Memory B cell (primary cell): ENCODE measurements around the gene ZFP36L1.

Experiments
- ATAC-seq: fragments of 150-1000 bp; cut with Tn5 transposase; 2 replicates; pipeline ENCODE4 v1.10.0; 2021; ENCODE audit warnings: low read depth, mild to moderate bottlenecking, moderate library complexity
- DNase-seq, 2 donors: peaks; one replicate each; pipeline ENCODE4 v3.0.0; 2022; ENCODE audit warnings: low spot score in 2 of 2
- H3K27ac Mint-ChIP-seq: one replicate; pipeline ENCODE4 v1.8.0; 2022; ENCODE audit warnings: mild to moderate bottlenecking, moderate library complexity, mixed read lengths
- H3K27me3 Mint-ChIP-seq: one replicate; pipeline ENCODE4 v1.8.0; 2022; ENCODE audit warnings: mixed read lengths
- H3K36me3 Mint-ChIP-seq: one replicate; pipeline ENCODE4 v1.8.0; 2022; ENCODE audit warnings: mild to moderate bottlenecking, mixed read lengths
- H3K4me1 Mint-ChIP-seq: one replicate; pipeline ENCODE4 v1.8.0; 2022; ENCODE audit warnings: mixed read lengths
- H3K4me3 Mint-ChIP-seq: one replicate; pipeline ENCODE4 v1.8.0; 2022; ENCODE audit warnings: mild to moderate bottlenecking, moderate library complexity, mixed read lengths
- H3K9me3 Mint-ChIP-seq: one replicate; pipeline ENCODE4 v1.8.0; 2022; ENCODE audit warnings: mixed read lengths

The ZFP36L1 gene

DNA sequence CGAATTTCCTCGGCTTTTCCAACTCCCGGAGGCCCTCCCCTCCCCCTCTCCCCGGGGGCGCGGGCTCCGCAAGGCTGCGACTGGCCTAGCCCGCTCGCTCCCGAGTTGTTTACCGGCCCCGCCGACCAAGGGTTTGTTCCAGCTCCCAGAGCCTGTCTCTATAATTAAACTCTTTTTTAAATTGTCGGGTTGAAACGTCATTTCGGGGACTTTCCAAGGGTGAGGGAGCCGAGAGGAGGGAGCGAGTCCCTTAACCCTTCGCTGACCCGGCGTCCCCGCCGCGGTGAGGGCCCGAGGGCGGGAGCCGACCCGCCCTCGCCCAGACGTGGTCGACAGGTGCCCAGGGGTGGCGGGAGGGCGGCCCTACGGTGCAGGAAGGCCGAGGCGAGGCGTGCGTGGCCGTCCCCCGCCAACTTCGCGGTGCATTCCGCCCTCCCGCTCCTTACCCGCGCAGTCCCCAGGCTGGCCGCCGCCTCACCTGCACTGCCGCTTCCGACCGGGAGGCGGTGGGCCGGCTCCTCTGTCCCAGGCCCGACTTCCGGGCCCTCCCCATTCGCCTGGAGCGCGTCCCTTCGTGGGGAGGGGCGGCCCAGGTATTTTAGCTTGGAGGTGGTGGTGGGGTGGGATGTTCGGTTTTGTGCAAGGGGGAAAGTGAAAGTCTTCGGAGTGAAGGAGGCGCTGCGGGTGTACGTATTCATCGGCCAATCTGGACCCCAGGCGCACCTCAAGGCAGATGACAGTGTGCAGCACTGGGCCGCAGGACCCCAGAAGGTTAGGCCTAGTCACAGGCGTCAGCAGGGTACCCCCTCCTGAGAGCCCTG lies 2.9 kb upstream of the ZFP36L1 start:
- Mint-ChIP-seq H3K4me3 (peak overlapping the region; percentile 89), H3K27ac (peak overlapping the region; percentile 100), H3K9me3 (no peaks in the 10 kb centered on the region), H3K4me1 (peaks cover 28% of the 10 kb centered on the region), H3K36me3 (peaks cover 11% of the 10 kb centered on the region), H3K27me3 (no peaks in the 10 kb centered on the region)
- DNase-seq, result peak; percentile 88 to 90
- peak; percentile 65 for ATAC-seq

DNA sequence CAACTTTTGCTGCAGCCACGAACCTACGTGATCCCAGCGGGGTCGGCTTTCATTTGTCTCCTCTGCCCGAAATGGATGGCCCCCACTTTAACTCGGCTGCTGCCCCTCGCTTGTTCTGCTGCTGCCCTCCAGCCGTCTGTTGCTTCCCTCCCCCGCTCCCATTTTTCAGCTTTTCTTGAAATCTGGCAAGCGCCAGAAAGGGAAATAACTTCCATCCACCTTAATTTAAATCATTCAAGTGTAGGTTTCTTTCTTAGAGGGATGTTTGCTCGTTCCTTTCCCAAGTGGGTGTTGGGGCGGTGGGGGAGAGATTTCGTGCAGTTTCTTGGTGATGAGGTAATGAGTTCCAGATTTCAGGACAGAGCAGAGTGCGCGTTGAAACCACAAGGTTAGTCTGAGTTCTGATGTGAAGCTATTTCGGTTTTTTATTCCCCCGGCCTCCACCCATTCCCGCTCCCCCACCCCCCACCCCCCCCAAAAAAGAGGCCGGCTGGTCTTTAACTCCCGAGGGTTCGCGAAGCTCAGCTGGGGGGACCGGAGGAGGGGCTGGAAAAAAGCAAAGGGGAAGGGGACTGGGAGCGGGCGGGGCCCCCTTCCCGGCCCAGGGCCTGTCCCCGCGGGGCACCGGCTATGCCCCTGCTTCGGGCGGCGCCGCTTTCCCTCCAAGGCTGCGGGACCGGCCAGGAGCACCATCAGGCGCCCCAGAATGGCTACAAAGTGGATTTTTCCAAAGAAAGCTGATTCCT lies 2.2 kb upstream of the ZFP36L1 start:
- no peak for ATAC-seq
- Mint-ChIP-seq H3K36me3 (peaks cover 16% of the 10 kb centered on the region), H3K4me1 (peaks cover 29% of the 10 kb centered on the region)

DNA sequence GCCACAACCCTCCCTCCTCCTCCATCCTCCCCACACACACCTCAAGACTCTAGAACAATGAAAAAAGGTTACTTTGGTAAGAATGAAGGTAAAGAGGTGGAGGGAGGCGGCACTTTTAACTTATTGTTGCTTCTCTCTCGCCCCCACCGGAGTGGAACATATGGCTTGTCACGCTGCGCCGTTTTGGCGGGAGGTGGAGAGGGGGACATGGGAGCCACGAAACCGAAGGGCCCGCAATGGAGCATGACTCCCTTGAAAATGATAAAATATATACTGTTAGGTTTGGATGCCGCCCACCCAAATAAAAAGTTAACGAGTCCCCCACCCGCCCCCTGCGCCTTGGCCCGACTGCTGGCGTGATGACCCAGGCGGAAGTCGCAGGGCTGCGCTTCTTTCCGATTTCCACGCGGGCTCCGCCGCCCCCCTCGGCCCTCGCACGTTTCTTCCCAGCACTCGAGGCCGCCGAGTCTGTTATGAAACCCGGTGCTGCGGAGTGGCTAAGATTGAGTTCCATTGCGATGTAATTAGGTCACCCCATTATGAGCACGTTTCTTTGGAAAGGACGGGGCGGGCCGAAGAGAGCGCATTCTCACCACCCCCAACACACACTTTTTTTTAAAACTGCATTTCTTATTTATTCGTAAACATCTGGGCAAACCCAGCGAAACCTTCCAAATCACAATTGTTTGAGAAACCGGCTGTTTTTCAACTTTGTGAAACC lies 1.4 kb upstream of the ZFP36L1 start:
- ATAC-seq (peak; percentile 7), DNase-seq (peak; percentile 77 to 78)
- H3K4me1 Mint-ChIP-seq, result peaks cover 30% of the 10 kb centered on the region
- no peaks in the 10 kb centered on the region for H3K9me3 Mint-ChIP-seq
- peak overlapping the region; percentile 100 for H3K27ac Mint-ChIP-seq
- H3K27me3 Mint-ChIP-seq, result no peaks in the 10 kb centered on the region
- H3K36me3 Mint-ChIP-seq, result peaks cover 23% of the 10 kb centered on the region
- peak overlapping the region; percentile 89 for H3K4me3 Mint-ChIP-seq

More for the DNA sequence above, 2.2 kb upstream of the ZFP36L1 start:
- H3K4me3 Mint-ChIP-seq, result peak overlapping the region; percentile 89
- peak in 1 of 2 donors; percentile 42 for DNase-seq
- no peaks in the 10 kb centered on the region for H3K9me3 Mint-ChIP-seq
- no peaks in the 10 kb centered on the region for H3K27me3 Mint-ChIP-seq
- peak overlapping the region; percentile 100 for H3K27ac Mint-ChIP-seq

DNA sequence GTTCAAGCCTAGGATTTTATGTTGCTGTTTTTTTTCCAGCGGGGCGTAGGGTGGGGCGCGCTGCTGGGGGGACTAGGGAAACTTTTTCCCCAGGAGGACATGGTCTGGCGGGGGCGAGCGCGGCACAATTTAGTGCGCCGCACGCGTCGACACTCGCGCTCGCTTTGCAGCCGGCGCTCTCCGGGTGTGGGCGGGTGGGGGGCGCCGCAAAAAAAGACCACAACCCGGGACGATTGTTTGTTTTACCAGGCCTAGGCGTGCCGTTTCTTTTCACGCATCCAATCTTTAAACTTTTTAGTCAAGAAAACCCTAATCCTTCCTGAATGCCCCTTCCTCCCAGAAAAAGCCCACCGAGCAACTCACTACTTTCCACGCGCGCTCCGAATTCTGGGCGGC lies 865 bp upstream of the ZFP36L1 start:
- H3K9me3 Mint-ChIP-seq, result no peaks in the 10 kb centered on the region
- H3K4me3 Mint-ChIP-seq, result peak overlapping the region; percentile 89
- ATAC-seq (no peak), DNase-seq (no peak)
- H3K36me3 Mint-ChIP-seq, result peaks cover 28% of the 10 kb centered on the region
- H3K27ac Mint-ChIP-seq, result peak overlapping the region; percentile 100
- peaks cover 34% of the 10 kb centered on the region for H3K4me1 Mint-ChIP-seq
- H3K27me3 Mint-ChIP-seq, result no peaks in the 10 kb centered on the region

DNA sequence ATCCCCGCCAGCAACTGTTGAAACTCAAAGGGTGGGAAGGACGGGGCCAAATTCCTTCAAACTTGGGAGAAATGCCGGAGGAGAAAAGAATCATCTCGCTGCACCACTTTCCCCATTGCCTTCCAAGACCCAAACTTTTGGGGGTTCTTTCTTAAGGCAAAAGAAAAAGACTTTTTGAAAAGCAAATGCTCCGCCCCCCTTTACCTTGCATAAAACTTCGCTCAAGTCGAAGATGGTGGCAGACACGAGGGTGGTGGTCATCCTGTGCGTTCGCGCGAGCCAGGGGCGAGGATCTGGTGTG lies 239 bp downstream of the ZFP36L1 start:
- no peaks in the 10 kb centered on the region for H3K27me3 Mint-ChIP-seq
- no peak for DNase-seq
- peak overlapping the region; percentile 89 for H3K4me3 Mint-ChIP-seq
- H3K9me3 Mint-ChIP-seq, result no peaks in the 10 kb centered on the region
- peaks cover 30% of the 10 kb centered on the region for H3K36me3 Mint-ChIP-seq
- peak overlapping the region; percentile 100 for H3K27ac Mint-ChIP-seq
- peaks cover 33% of the 10 kb centered on the region for H3K4me1 Mint-ChIP-seq
- ATAC-seq, result peak; percentile 1

DNA sequence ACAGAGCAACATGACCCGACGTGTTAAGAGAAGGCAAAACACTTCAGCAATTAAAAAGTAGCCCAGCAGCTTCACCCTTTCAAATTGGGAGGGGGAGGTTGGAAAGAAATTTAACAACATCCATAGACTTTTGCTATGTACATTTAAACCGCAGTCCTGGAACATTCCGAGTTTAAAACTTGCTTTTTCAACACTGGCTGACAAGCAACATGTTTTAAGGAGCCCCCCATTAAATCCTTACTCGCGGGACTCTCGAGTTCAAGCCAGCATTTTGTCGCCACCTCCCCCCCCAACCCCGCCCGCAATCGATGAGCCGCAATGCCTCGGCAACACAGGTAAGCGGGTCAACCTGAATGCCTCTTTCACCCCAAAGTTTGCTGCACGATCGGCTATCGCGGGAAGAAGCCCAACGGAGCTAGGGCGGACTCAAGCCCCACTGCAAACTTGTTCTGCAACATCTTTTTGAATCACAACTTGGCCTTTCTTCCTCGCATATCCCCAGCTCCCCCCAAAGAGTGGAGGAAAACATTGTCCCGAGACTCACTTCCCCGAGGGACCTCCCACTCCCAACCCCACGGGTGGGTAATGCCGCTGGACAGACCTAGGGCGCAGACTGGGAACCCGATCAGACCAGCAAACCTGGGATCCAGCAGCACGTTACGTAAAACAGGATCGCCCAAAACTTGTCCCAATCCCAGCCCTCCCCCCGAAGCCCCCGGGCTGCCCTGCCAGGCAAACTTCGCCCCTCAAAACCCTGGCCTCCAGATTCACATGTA lies 777 bp downstream of the ZFP36L1 start:
- DNase-seq, result no peak
- Mint-ChIP-seq H3K27ac (peak overlapping the region; percentile 100), H3K36me3 (peaks cover 31% of the 10 kb centered on the region), H3K9me3 (no peaks in the 10 kb centered on the region), H3K27me3 (no peaks in the 10 kb centered on the region), H3K4me1 (peaks cover 32% of the 10 kb centered on the region), H3K4me3 (peak overlapping the region; percentile 89)
- no peak for ATAC-seq

DNA sequence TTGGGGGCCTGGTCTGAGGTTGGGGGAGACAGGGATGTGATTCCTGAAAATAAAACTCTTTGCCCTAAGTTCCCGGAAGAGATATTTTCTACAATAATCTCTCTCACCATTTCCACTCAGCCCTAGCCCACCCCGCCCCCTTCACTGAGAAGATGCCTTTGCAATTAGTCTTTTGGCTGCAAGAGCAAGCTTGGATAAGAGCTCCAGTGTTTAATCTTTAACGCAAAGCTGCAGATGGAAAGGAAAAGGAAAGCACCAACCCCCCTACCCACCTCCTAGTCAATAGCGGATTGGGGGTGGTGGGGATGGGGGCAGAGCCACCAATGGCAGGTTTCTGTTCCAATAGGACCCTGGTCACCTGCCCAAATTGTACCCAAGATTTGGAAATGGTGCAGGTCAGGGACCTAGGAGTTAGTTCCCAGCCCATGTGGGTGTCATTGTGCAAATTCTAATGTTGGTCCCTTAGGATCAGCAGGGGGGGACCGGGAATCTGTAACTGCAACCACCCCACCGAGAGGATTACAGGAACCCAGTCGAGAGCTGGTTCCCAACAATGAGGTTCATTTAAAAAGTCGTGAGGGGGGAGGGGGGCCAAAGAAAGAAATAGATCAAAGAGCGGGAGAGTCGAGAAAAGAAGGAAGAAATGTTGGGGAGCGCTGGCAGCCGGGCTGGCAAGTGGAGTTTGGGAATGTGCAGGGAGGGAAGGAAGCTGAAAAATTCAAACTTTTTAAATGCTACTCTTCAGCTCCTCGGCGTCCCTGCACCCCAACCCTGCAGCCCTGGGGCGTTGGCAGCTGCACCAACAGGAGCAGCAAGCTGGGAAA lies 1.6 kb downstream of the ZFP36L1 start:
- H3K4me1 Mint-ChIP-seq, result peaks cover 35% of the 10 kb centered on the region

DNA sequence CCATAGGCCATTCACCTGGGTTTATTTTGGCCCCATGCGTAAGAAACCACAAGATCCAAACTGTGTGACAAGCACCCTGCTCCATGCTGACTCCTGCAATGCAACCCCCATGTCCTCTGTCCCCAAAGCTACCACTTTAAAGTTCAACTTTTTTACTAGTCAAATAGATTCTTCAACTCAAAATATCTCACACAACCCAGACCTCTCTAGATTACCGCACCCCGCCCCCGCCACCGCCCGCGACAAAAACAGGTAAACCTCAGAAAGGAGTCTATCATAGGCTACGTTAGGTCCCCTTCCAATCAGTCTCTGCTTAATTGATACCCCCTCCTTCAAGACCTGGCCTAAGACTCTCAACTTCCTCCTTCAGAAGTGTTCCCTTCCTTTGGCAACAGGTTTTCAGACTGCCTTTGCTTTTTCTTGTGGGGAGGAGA lies 2.2 kb downstream of the ZFP36L1 start:
- no peak for DNase-seq
- H3K36me3 Mint-ChIP-seq, result peaks cover 34% of the 10 kb centered on the region
- H3K27ac Mint-ChIP-seq, result peak overlapping the region; percentile 93
- peak overlapping the region; percentile 89 for H3K4me3 Mint-ChIP-seq
- peaks cover 39% of the 10 kb centered on the region for H3K4me1 Mint-ChIP-seq
- H3K27me3 Mint-ChIP-seq, result no peaks in the 10 kb centered on the region
- no peaks in the 10 kb centered on the region for H3K9me3 Mint-ChIP-seq
- ATAC-seq, result no peak

More for the DNA sequence above, 1.6 kb downstream of the ZFP36L1 start:
- peak overlapping the region; percentile 89 for H3K4me3 Mint-ChIP-seq
- peak overlapping the region; percentile 93 for H3K27ac Mint-ChIP-seq
- DNase-seq (no peak), ATAC-seq (no peak)
- H3K36me3 Mint-ChIP-seq, result peaks cover 34% of the 10 kb centered on the region
- no peaks in the 10 kb centered on the region for H3K9me3 Mint-ChIP-seq
- no peaks in the 10 kb centered on the region for H3K27me3 Mint-ChIP-seq

DNA sequence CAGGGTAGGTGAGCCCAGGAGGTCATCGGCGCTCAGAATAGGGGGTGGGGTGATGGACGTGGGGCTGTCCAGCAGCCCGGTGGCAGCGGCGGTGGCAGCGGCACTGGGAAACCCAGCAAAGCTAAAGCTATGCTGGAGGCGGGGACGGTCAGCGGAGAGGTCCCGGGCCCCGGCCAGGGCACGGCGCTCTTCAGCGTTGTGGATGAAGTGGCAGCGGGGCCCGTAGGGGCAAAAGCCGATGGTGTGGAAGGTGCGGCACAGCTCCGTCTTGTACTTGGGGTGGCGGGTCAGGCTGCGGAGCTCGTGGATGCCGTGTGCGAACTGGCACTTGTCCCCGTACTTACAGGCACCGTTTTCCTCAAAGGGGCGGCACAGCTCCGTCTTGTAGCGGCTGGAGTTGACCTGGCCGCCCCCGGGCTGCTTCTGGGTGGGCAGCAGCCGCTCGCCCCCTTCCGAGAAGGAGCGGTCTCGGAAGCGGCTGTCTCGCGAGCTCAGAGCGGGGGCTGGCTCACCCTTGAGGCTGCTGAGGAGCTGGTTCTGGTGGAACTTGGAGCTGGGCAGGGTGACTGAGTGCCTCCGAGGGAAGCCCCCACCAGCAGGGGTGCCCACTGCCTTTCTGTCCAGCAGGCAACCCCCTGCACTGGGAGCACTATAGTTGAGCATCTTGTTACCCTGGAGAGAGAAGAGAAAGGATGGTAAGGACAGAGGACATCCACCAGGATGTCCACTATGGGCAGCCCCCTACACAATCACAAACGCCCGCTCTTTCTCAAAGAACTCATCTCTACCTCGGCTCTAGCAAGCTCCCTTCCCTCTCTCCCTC lies 2.8 kb downstream of the ZFP36L1 start:
- no peak for ATAC-seq
- peaks cover 34% of the 10 kb centered on the region for H3K36me3 Mint-ChIP-seq
- H3K27me3 Mint-ChIP-seq, result no peaks in the 10 kb centered on the region

DNA sequence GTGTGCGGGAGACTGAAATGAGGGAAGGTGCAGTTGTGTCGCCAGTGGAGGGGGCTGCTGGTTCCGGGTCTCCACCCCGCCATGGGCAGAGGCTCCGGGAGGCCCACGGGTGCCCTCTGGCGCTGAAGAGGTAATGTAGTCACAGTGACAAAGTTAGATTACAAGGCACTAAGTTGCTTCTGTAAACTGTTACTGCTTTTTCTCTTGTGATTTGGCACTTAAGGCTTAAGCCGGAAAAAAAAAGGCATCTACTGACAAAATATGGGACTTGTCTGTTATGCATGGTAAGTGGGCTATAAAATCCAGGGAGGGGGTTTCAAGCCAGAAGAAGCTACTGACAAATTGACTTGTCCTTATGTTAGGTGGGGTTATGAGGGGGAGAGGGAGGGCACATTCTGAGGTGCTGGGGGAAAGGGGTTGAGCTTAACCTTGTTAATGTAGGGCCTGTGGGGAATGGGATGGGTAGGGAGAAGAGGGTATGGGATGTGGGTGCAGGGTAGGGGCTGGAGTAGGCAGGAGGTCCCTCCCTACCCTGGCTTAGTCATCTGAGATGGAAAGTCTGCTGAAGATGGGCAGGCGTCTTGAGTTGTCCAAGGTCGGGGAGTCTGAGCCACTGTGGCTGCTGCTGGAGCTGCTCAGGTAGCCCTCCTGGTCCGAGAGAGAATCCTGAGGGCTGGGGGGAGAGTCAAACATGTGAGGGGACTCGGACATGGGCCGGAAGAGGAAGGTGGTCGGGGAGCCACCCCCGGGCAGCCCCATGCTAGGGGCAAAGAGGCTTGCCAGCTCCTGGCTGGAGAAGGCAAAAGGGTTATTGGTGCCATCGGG lies 3.7 kb downstream of the ZFP36L1 start:
- peaks cover 43% of the 10 kb centered on the region for H3K4me1 Mint-ChIP-seq
- peaks cover 34% of the 10 kb centered on the region for H3K36me3 Mint-ChIP-seq
- peak; percentile 78 to 79 for DNase-seq
- H3K9me3 Mint-ChIP-seq, result no peaks in the 10 kb centered on the region
- H3K27me3 Mint-ChIP-seq, result no peaks in the 10 kb centered on the region
- peak overlapping the region; percentile 89 for H3K4me3 Mint-ChIP-seq
- ATAC-seq, result peak; percentile 37
- peak overlapping the region; percentile 93 for H3K27ac Mint-ChIP-seq

More for the DNA sequence above, 2.8 kb downstream of the ZFP36L1 start:
- peaks cover 46% of the 10 kb centered on the region for H3K4me1 Mint-ChIP-seq
- no peak for DNase-seq
- H3K4me3 Mint-ChIP-seq, result peak overlapping the region; percentile 89
- H3K9me3 Mint-ChIP-seq, result no peaks in the 10 kb centered on the region
- peak overlapping the region; percentile 93 for H3K27ac Mint-ChIP-seq

DNA sequence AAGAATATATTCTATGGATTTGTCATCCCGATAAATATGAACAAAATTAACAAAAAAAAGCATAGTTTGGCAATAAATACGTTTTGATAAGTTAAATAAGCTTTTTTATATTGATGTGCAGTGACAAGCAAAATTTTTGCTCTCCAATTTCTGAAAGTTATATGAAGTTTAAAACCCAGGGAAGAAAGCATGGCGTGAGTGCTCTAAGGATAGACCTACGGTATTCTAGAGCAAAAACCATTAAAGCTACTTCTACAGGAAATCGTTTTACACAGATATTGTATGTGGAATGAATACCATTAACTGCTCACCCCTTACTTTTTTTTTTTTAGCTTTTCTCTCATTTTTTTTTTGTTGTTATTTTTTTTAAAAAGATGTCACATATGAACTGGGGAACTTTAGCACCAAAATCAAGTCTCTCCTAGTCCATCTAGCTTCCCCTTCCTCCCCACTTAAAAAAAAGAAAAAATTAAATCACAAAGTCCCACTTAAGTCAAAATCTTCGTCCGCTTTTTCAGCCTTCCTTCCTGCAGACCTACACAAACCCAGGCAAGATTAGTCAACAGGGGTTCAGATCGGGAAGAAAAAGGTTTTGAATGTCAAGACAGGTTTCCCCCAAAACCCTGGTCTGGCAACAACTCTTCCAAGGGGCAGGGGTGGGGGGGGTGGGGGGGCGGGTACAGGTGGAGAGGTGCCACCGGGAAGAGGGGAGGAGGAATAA lies 4.4 kb downstream of the ZFP36L1 start:
- Mint-ChIP-seq H3K27me3 (no peaks in the 10 kb centered on the region), H3K9me3 (no peaks in the 10 kb centered on the region), H3K4me1 (peaks cover 39% of the 10 kb centered on the region), H3K4me3 (peak overlapping the region; percentile 89), H3K27ac (peak overlapping the region; percentile 93), H3K36me3 (peaks cover 34% of the 10 kb centered on the region)
- DNase-seq (no peak), ATAC-seq (no peak)
